ENCODE measurements around the gene MEGF11. TPM values are rescaled to one million over a fixed set of nuclear protein-coding genes. Genes with fewer than 3 reads are reported as not detected.

Gene MEGF11
- total RNA-seq, 2 experiments from 2014 or later: 0.05 TPM; not detected in 1

- Mint-ChIP-seq H3K4me3 (no peak overlapping the region), H3K36me3 (ENCODE audit: low read depth) (no peaks in the 10 kb centered on the region), H3K27ac (no peak overlapping the region), H3K9me3 (no peaks in the 10 kb centered on the region), H3K27me3 (ENCODE audit: low read depth) (no peaks in the 10 kb centered on the region), H3K4me1 (ENCODE audit: low read depth) (no peaks in the 10 kb centered on the region)
- intact Hi-C loops (cut with micrococcal nuclease): no loop called here
- CTCF ChIA-PET: no interaction called here
- DNase-seq: no peak
Observed at GRCh38 chr15:66126031-66126441, 127.5 kb downstream of the MEGF11 start.

- CTCF ChIA-PET: no interaction called here
Observed at GRCh38 chr15:66124651-66125050, 128.9 kb downstream of the MEGF11 start.

GRCh38 chr15:66123799-66124198 is 129.8 kb downstream of the MEGF11 start:
- Mint-ChIP-seq H3K4me3 (no peak overlapping the region), H3K4me1 (ENCODE audit: low read depth) (no peaks in the 10 kb centered on the region), H3K27ac (no peak overlapping the region), H3K36me3 (ENCODE audit: low read depth) (no peaks in the 10 kb centered on the region), H3K9me3 (no peaks in the 10 kb centered on the region), H3K27me3 (ENCODE audit: low read depth) (no peaks in the 10 kb centered on the region)
- DNase-seq: no peak
- intact Hi-C loops (cut with micrococcal nuclease): no loop called here
- CTCF ChIA-PET: no interaction called here

More at GRCh38 chr15:66124651-66125050, 128.9 kb downstream of the MEGF11 start:
- no peaks in the 10 kb centered on the region for H3K9me3 Mint-ChIP-seq
- H3K4me1 Mint-ChIP-seq (ENCODE audit: low read depth): no peaks in the 10 kb centered on the region
- intact Hi-C loops (cut with micrococcal nuclease): no loop called here
- no peak overlapping the region for H3K27ac Mint-ChIP-seq
- H3K36me3 Mint-ChIP-seq (ENCODE audit: low read depth): no peaks in the 10 kb centered on the region
- DNase-seq: no peak
- H3K27me3 Mint-ChIP-seq (ENCODE audit: low read depth): no peaks in the 10 kb centered on the region
- H3K4me3 Mint-ChIP-seq: no peak overlapping the region

- Mint-ChIP-seq H3K9me3 (no peaks in the 10 kb centered on the region), H3K4me1 (ENCODE audit: low read depth) (peaks cover 8% of the 10 kb centered on the region), H3K27ac (no peak overlapping the region), H3K36me3 (ENCODE audit: low read depth) (no peaks in the 10 kb centered on the region), H3K27me3 (ENCODE audit: low read depth) (no peaks in the 10 kb centered on the region), H3K4me3 (no peak overlapping the region)
- DNase-seq: no peak
- intact Hi-C loops (cut with micrococcal nuclease): no loop called here
- CTCF ChIA-PET: interaction anchor here (0.5 kb wide), 1 partner anchor 608 kb away, joined by 5 read pairs; no protein-coding TSS in a partner anchor
Observed at GRCh38 chr15:66120422-66120821, 133.1 kb downstream of the MEGF11 start.

- no peak overlapping the region for H3K4me3 Mint-ChIP-seq
Observed at GRCh38 chr15:66117841-66118240, 135.7 kb downstream of the MEGF11 start.

GRCh38 chr15:66115568-66116206 is 137.9 kb downstream of the MEGF11 start:
- intact Hi-C loops (cut with micrococcal nuclease): no loop called here
- Mint-ChIP-seq H3K4me3 (no peak overlapping the region), H3K27ac (no peak overlapping the region), H3K9me3 (no peaks in the 10 kb centered on the region), H3K27me3 (ENCODE audit: low read depth) (no peaks in the 10 kb centered on the region), H3K36me3 (ENCODE audit: low read depth) (no peaks in the 10 kb centered on the region), H3K4me1 (ENCODE audit: low read depth) (peaks cover 10% of the 10 kb centered on the region)
- CTCF ChIA-PET: no interaction called here
- DNase-seq: peak; percentile 52

More at GRCh38 chr15:66117841-66118240, 135.7 kb downstream of the MEGF11 start:
- CTCF ChIA-PET: no interaction called here
- Mint-ChIP-seq H3K4me1 (ENCODE audit: low read depth) (peaks cover 10% of the 10 kb centered on the region), H3K36me3 (ENCODE audit: low read depth) (no peaks in the 10 kb centered on the region), H3K9me3 (no peaks in the 10 kb centered on the region), H3K27me3 (ENCODE audit: low read depth) (no peaks in the 10 kb centered on the region), H3K27ac (no peak overlapping the region)
- no peak for DNase-seq
- intact Hi-C loops (cut with micrococcal nuclease): no loop called here

GRCh38 chr15:66114863-66115425 is 138.6 kb downstream of the MEGF11 start:
- CTCF ChIA-PET: no interaction called here
- no peaks in the 10 kb centered on the region for H3K36me3 Mint-ChIP-seq (ENCODE audit: low read depth)
- DNase-seq: no peak
- peaks cover 10% of the 10 kb centered on the region for H3K4me1 Mint-ChIP-seq (ENCODE audit: low read depth)
- H3K4me3 Mint-ChIP-seq: no peak overlapping the region
- no peak overlapping the region for H3K27ac Mint-ChIP-seq
- intact Hi-C loops (cut with micrococcal nuclease): no loop called here
- no peaks in the 10 kb centered on the region for H3K27me3 Mint-ChIP-seq (ENCODE audit: low read depth)
- no peaks in the 10 kb centered on the region for H3K9me3 Mint-ChIP-seq

- intact Hi-C loops (cut with micrococcal nuclease): no loop called here
- CTCF ChIA-PET: no interaction called here
- Mint-ChIP-seq H3K27ac (no peak overlapping the region), H3K9me3 (no peaks in the 10 kb centered on the region), H3K36me3 (ENCODE audit: low read depth) (no peaks in the 10 kb centered on the region), H3K27me3 (ENCODE audit: low read depth) (no peaks in the 10 kb centered on the region), H3K4me3 (no peak overlapping the region), H3K4me1 (ENCODE audit: low read depth) (peaks cover 10% of the 10 kb centered on the region)
- DNase-seq: no peak
Observed at GRCh38 chr15:66112388-66112787, 141.2 kb downstream of the MEGF11 start.

GRCh38 chr15:66111363-66111762 is 142.2 kb downstream of the MEGF11 start:
- Mint-ChIP-seq H3K27me3 (ENCODE audit: low read depth) (no peaks in the 10 kb centered on the region), H3K4me1 (ENCODE audit: low read depth) (peaks cover 10% of the 10 kb centered on the region), H3K9me3 (no peaks in the 10 kb centered on the region), H3K27ac (no peak overlapping the region), H3K36me3 (ENCODE audit: low read depth) (no peaks in the 10 kb centered on the region), H3K4me3 (no peak overlapping the region)
- DNase-seq: no peak
- CTCF ChIA-PET: no interaction called here
- intact Hi-C loops (cut with micrococcal nuclease): no loop called here

GRCh38 chr15:66110864-66111263 is 142.7 kb downstream of the MEGF11 start:
- intact Hi-C loops (cut with micrococcal nuclease): no loop called here
- H3K36me3 Mint-ChIP-seq (ENCODE audit: low read depth): no peaks in the 10 kb centered on the region
- no peak overlapping the region for H3K27ac Mint-ChIP-seq
- no peaks in the 10 kb centered on the region for H3K9me3 Mint-ChIP-seq
- peaks cover 6% of the 10 kb centered on the region for H3K4me1 Mint-ChIP-seq (ENCODE audit: low read depth)
- H3K4me3 Mint-ChIP-seq: no peak overlapping the region
- no peaks in the 10 kb centered on the region for H3K27me3 Mint-ChIP-seq (ENCODE audit: low read depth)
- CTCF ChIA-PET: no interaction called here
- no peak for DNase-seq

- no peaks in the 10 kb centered on the region for H3K27me3 Mint-ChIP-seq (ENCODE audit: low read depth)
- CTCF ChIA-PET: interaction anchor here (0.6 kb wide), 1 partner anchor 183 kb away, joined by 3 read pairs; no protein-coding TSS in a partner anchor
Observed at GRCh38 chr15:66109826-66110225, 143.7 kb downstream of the MEGF11 start.

GRCh38 chr15:66108483-66109265 is 144.9 kb downstream of the MEGF11 start:
- DNase-seq: no peak
- Mint-ChIP-seq H3K36me3 (ENCODE audit: low read depth) (no peaks in the 10 kb centered on the region), H3K9me3 (no peaks in the 10 kb centered on the region), H3K4me3 (no peak overlapping the region), H3K27me3 (ENCODE audit: low read depth) (no peaks in the 10 kb centered on the region), H3K4me1 (ENCODE audit: low read depth) (no peaks in the 10 kb centered on the region), H3K27ac (no peak overlapping the region)
- CTCF ChIA-PET: no interaction called here
- intact Hi-C loops (cut with micrococcal nuclease): no loop called here

More at GRCh38 chr15:66109826-66110225, 143.7 kb downstream of the MEGF11 start:
- H3K4me1 Mint-ChIP-seq (ENCODE audit: low read depth): no peaks in the 10 kb centered on the region
- intact Hi-C loops (cut with micrococcal nuclease): no loop called here
- DNase-seq: no peak
- H3K9me3 Mint-ChIP-seq: no peaks in the 10 kb centered on the region
- H3K4me3 Mint-ChIP-seq: no peak overlapping the region
- no peaks in the 10 kb centered on the region for H3K36me3 Mint-ChIP-seq (ENCODE audit: low read depth)
- H3K27ac Mint-ChIP-seq: no peak overlapping the region
